ENCODE measurements around the gene HAUS8.

- TF ChIP-seq CTCF (IDR thresholded peaks at IDR 0.05 in 4 of 5, conservative IDR thresholded peaks at IDR 0.05 in 1 of 5) (no peak), POLR2A (IDR thresholded peaks at IDR 0.05) (no peak)
These were observed 25.5 kb downstream of the HAUS8 start for GRCh38 chr19:17049711-17050280.
